Activated CD4-positive, alpha-beta memory T cell treated with anti-CD3 and anti-CD28 coated beads for 36 hours (primary cell): ENCODE measurements around the gene OR10G8. TPM values are rescaled to one million over a fixed set of nuclear protein-coding genes. Genes with fewer than 3 reads are reported as not detected.

Experiments used
- CTCF ChIA-PET: fragments of 350-600 bp; sonication (Branson Sonifier 250); formaldehyde crosslinking; loops from one replicate; lab custom pipeline; 2021; ENCODE audit warnings: antibody characterized with exemption, inconsistent platforms; lab: Charles Lee
- POLR2A ChIA-PET: fragments of 350-600 bp; sonication (Branson Sonifier 250); formaldehyde crosslinking; loops from one replicate; lab custom pipeline; 2021; ENCODE audit warnings: antibody characterized with exemption; lab: Charles Lee
- DNase-seq: peaks from one replicate; pipeline ENCODE4 v3.0.0-alpha.2; 2020
- H3K27ac Mint-ChIP-seq: one replicate; pipeline ENCODE4 v1.8.0; 2021; ENCODE audit warnings: mixed read lengths
- H3K27me3 Mint-ChIP-seq: one replicate; pipeline ENCODE4 v1.8.0; 2021; ENCODE audit warnings: mixed read lengths
- H3K36me3 Mint-ChIP-seq: one replicate; pipeline ENCODE4 v1.8.0; 2021; ENCODE audit warnings: mixed read lengths
- H3K4me1 Mint-ChIP-seq: one replicate; pipeline ENCODE4 v1.8.0; 2021; ENCODE audit warnings: low read depth, mixed read lengths
- H3K4me3 Mint-ChIP-seq: one replicate; pipeline ENCODE4 v1.8.0; 2021; ENCODE audit warnings: mild to moderate bottlenecking, mixed read lengths
- H3K9me3 Mint-ChIP-seq: one replicate; pipeline ENCODE4 v1.8.0; 2021; ENCODE audit warnings: mixed read lengths
- intact Hi-C: fragments of 100-400 bp; cut with micrococcal nuclease; formaldehyde crosslinking; loops from one replicate; pipeline ENCODE4 v1.15.1; 2023
- total RNA-seq, 2 experiments: library from RNA; stranded (reverse); gene quantifications; one replicate each; pipeline ENCODE4 v1.2.3, GENCODE V29; 2021

Gene OR10G8
- total RNA-seq, 2 experiments from 2014 or later: not detected

DNA sequence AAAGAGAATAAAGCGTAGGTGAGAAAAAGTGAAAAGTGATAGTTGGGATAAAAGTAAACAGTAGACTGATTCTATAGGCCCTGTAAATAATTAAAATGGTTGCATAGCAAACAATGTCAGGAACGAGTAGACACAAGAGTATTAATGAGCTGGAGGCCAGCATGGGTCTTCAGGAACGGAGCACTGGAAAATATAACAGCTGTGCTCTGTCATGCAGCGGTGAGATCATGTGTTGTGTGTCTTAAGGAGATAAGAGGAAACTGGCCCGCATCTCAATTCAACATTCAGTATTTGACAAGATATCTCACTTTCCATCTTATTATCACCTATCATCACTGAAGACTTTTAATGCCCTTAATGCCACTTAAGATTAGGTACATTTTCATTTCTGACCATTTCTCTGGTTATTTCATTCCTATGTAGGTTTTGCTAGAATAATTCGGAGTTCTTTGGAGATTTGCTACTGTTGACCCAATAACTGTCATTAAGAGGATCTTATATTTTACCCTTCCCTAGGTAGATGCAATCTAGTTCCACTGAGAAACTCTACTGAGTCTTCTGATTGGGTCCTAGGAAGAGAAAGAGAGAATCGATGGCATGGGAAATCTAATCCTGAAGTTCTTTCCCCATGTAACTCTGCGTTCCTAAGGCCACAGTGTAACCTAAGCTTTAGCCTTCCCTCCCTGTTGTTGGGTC lies 53.2 kb downstream of the OR10G8 start:
- intact Hi-C loops: no loop called here
- CTCF ChIA-PET: interaction anchor here (1.3 to 1.5 kb wide), 2 partner anchors 8 to 11 kb away, joined by 3 to 8 read pairs; no protein-coding TSS in a partner anchor
- H3K36me3 Mint-ChIP-seq: no peaks in the 10 kb centered on the region
- no peak overlapping the region for H3K4me3 Mint-ChIP-seq
- peaks cover 26% of the 10 kb centered on the region for H3K27me3 Mint-ChIP-seq
- H3K27ac Mint-ChIP-seq: no peak overlapping the region
- peaks cover 8% of the 10 kb centered on the region for H3K4me1 Mint-ChIP-seq
- POLR2A ChIA-PET: no interaction called here
- H3K9me3 Mint-ChIP-seq: no peaks in the 10 kb centered on the region
- no peak for DNase-seq

Other genes with a start within 250 kb of the OR10G8 start
- not detected for gene OR6M1, start 220.4 kb upstream of the OR10G8 start, total RNA-seq
- not detected for gene TMEM225, start 141.1 kb upstream of the OR10G8 start, total RNA-seq
- gene OR8D4, start 124.6 kb upstream of the OR10G8 start, total RNA-seq: not detected
- gene OR4D5, start 87.2 kb upstream of the OR10G8 start, total RNA-seq: not detected
- not detected for gene OR6T1, start 83.0 kb upstream of the OR10G8 start, total RNA-seq
- gene OR10S1, start 49.0 kb upstream of the OR10G8 start, total RNA-seq: not detected
- gene OR10G6, start 31.6 kb upstream of the OR10G8 start, total RNA-seq: not detected
- gene OR10G4, start 13.8 kb upstream of the OR10G8 start, total RNA-seq: not detected
- gene OR10G9, start 3.8 kb upstream of the OR10G8 start, total RNA-seq: not detected
- gene OR10G7, start 14.5 kb downstream of the OR10G8 start, total RNA-seq: not detected
- 1 to 10 TPM; 6.9 to 7.5 TPM for gene VWA5A, start 88.7 kb downstream of the OR10G8 start, total RNA-seq
- not detected for gene OR10D3, start 156.5 kb downstream of the OR10G8 start, total RNA-seq
- gene OR8G1, start 214.3 kb downstream of the OR10G8 start, total RNA-seq: not detected
- not detected for gene OR8G5, start 229.6 kb downstream of the OR10G8 start, total RNA-seq